GM10266 (cell line): ENCODE results near the gene CCDC3.
"Not testable (repeated sequence)": the region's sequence is repeated elsewhere in the genome, so short reads cannot be mapped to it uniquely, and the experiment has no call there.

Experiments
- DNase-seq: peaks from one replicate; pipeline ENCODE4 v3.0.0; 2012; ENCODE audit errors: extremely low spot score
- TF ChIP-seq, protein P1 (sequence below): IDR thresholded peaks from 2 replicates; pipeline ENCODE4 v1.5.1; 2012; ENCODE audit warnings: mild to moderate bottlenecking, low read depth; ENCODE audit not compliant: control insufficient read depth, insufficient read depth; ENCODE audit errors: missing control alignments

CCDC3 gene

DNA sequence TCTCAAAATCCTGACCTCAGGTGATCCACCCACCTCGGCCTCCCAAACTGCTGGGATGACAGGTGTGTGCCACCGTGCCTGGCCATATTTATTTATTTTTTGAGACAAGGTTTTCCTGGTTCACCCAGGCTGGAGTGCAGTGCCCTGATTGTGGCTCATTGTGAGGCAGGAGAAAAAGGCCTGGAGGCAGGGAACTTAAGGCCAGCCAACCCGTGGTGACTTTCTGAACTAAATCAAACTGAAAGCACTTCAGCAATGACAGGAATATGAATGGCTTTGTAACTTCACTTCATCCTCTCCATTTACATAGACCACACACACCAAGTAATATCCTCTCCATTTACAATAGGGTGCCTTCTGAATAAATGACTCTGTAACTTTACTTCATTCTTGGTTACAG lies 124.4 kb downstream of the CCDC3 start:
- TF ChIP-seq, protein P1, sequence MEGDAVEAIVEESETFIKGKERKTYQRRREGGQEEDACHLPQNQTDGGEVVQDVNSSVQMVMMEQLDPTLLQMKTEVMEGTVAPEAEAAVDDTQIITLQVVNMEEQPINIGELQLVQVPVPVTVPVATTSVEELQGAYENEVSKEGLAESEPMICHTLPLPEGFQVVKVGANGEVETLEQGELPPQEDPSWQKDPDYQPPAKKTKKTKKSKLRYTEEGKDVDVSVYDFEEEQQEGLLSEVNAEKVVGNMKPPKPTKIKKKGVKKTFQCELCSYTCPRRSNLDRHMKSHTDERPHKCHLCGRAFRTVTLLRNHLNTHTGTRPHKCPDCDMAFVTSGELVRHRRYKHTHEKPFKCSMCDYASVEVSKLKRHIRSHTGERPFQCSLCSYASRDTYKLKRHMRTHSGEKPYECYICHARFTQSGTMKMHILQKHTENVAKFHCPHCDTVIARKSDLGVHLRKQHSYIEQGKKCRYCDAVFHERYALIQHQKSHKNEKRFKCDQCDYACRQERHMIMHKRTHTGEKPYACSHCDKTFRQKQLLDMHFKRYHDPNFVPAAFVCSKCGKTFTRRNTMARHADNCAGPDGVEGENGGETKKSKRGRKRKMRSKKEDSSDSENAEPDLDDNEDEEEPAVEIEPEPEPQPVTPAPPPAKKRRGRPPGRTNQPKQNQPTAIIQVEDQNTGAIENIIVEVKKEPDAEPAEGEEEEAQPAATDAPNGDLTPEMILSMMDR: no peak
- no peak for DNase-seq

DNA sequence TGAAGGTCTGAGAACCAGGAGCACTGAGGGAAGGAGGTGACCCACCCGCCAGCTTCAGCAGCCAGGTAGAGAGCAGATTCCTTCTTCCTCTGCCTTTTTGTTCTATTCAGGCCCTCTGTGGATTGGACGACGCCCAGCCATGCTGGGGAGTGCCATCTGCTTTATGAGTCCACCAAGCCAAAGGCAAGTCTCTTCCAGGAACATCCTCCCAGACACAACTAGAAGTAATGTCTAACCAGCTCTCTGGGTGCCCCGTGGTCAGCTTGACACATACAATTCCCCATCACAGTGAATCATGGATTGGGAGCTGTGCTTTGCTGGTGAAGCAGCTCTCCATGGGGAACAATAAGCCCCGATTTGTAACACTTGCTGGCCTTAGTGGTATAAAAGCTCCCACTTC lies 125.2 kb downstream of the CCDC3 start:
- no peak for DNase-seq
- TF ChIP-seq, protein P1: no peak

DNA sequence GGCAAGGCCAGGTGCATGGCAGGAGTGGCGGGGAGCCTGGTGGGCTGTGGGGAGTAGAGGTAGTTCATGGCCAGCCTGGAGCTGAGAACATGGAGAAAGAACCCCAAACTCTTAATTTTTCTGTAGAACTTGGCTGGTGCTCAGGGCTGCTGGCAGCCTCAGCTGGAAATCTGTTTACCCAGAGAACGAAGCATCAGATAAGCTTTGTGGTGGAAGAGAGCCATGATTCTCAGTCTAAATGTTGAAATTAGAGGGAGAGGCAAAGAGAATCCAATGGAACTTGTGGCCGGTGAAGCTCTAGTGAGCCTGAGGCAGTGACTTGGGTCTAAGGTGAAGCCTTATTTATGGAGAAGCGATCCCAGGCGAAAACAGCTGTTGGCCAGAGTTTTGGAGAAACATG lies 126.4 kb downstream of the CCDC3 start:
- TF ChIP-seq, protein P1: no peak
- no peak for DNase-seq

DNA sequence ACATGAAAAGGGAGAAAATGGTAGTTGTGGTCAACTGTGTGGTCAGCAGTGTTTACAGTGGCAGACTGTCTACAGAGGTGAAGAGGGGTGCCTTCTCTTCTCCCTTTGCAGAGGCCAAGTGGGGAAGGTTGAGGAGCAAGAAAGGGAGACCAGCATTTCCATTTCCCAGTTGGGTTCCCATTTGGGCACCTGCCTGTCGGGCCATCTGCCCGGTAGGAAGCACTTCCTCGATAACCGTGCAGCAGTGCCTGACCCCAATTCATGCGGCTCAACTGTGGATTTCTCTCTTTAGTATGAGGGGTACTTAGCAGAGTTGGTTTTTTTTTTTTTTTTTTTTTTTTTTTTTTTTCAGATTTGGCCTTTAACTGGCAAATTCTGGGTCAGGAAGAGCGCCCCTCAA lies 127.0 kb downstream of the CCDC3 start:
- DNase-seq: no peak
- TF ChIP-seq, protein P1: no peak

- TF ChIP-seq, protein P1: no peak
- DNase-seq: no peak
Observed at GRCh38 chr10:12873172-12873571, 128.3 kb downstream of the CCDC3 start.

DNA sequence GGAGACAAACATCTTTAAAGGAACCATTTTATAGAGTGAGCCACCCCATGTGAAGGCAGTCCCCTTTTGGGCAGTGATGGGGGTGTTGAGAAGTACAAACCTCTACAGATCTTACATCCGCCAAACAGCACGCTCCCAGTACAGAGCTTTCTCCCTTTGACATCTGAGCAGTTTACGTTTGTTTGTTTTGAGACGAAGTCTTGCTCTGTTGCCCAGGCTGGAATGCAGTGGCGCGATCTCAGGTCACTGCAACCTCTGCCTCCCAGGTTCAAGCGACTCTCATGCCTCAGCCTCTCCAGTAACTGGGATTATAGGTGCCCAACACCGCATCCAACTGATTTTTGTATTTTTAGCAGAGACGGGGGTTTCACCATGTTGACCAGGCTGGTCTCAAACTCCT lies 128.9 kb downstream of the CCDC3 start:
- DNase-seq: no peak
- TF ChIP-seq, protein P1: no peak

GRCh38 chr10:12869427-12869826 lies 132.1 kb downstream of the CCDC3 start:
- TF ChIP-seq, protein P1: no peak
- DNase-seq: no peak

- no peak for DNase-seq
- TF ChIP-seq, protein P1: no peak
Observed at GRCh38 chr10:12868229-12868628, 133.3 kb downstream of the CCDC3 start.

- DNase-seq: not testable (repeated sequence)
Observed at GRCh38 chr10:12865515-12865914, 136.0 kb downstream of the CCDC3 start.
